Keratinocyte (primary cell): Measurements from ENCODE around the gene RHOU. TPM values are rescaled to one million over a fixed set of nuclear protein-coding genes. Genes with fewer than 3 reads are reported as not detected.

Experiments used
- DNase-seq: peaks from one replicate; pipeline ENCODE4 v3.0.0-alpha.2; 2011; ENCODE audit warnings: low read depth, missing footprints, low spot score
- FAIRE-seq: peaks from 2 replicates; lab custom pipeline; 2011; peaks lifted over from hg19 to GRCh38; lab: Jason Lieb, UNC
- H2AFZ ChIP-seq: 2 replicates; pipeline ENCODE4 v1.6.0; 2012; ENCODE audit warnings: low read length, control low read depth, inconsistent platforms; ENCODE audit not compliant: control insufficient read depth
- H3K27ac ChIP-seq: 2 replicates; pipeline ENCODE4 v1.5.1; 2011; ENCODE audit warnings: low read length; ENCODE audit not compliant: control insufficient read depth, insufficient read depth
- H3K27me3 ChIP-seq: 3 replicates; pipeline ENCODE4 v1.6.0; 2011; ENCODE audit warnings: low read length; ENCODE audit not compliant: control insufficient read depth, insufficient read depth; ENCODE audit errors: extremely low read depth
- H3K36me3 ChIP-seq, 2 experiments: 2 replicates in 1 of 2; 3 replicates in 1 of 2; pipeline ENCODE4 v1.5.1; 2011; ENCODE audit warnings: low read length in 2 of 2, mild to moderate bottlenecking in 1 of 2; ENCODE audit not compliant: control insufficient read depth in 2 of 2, insufficient read depth in 2 of 2; ENCODE audit errors: extremely low read depth in 1 of 2
- H3K4me1 ChIP-seq: 3 replicates; pipeline ENCODE4 v1.5.1; 2011; ENCODE audit warnings: low read length; ENCODE audit not compliant: control insufficient read depth, insufficient read depth; ENCODE audit errors: extremely low read depth
- H3K4me2 ChIP-seq: 3 replicates; pipeline ENCODE4 v1.6.0; 2011; ENCODE audit warnings: low read depth, low read length; ENCODE audit not compliant: control insufficient read depth, insufficient read depth; ENCODE audit errors: extremely low read depth
- H3K4me3 ChIP-seq, 3 experiments: fragments of 200-600 bp in 1 of 3; sonication (generic) in 1 of 3; 2 replicates in 2 of 3; 3 replicates in 1 of 3; pipeline ENCODE4 v1.5.1; 2011 to 2016; ENCODE audit warnings: low read length in 3 of 3, mild to moderate bottlenecking in 3 of 3, control low read depth in 2 of 3, inconsistent platforms in 1 of 3, low read depth in 1 of 3, mixed read lengths in 1 of 3, mixed run types in 1 of 3, moderate library complexity in 1 of 3; ENCODE audit not compliant: control insufficient read depth in 2 of 3, insufficient read depth in 2 of 3; ENCODE audit errors: extremely low read depth in 1 of 3
- H3K79me2 ChIP-seq: 2 replicates; pipeline ENCODE4 v1.6.0; 2012; ENCODE audit warnings: low read length; ENCODE audit not compliant: control insufficient read depth, insufficient read depth
- H3K9ac ChIP-seq: 3 replicates; pipeline ENCODE4 v1.6.0; 2011; ENCODE audit warnings: low read length; ENCODE audit not compliant: control insufficient read depth, insufficient read depth; ENCODE audit errors: extremely low read depth
- H3K9me1 ChIP-seq: 3 replicates; pipeline ENCODE4 v1.6.0; 2011; ENCODE audit warnings: low read length; ENCODE audit not compliant: control insufficient read depth, insufficient read depth; ENCODE audit errors: extremely low read depth
- H3K9me3 ChIP-seq: 2 replicates; pipeline ENCODE4 v1.5.1; 2012; ENCODE audit warnings: low read depth, low read length; ENCODE audit not compliant: control insufficient read depth
- H4K20me1 ChIP-seq: 3 replicates; pipeline ENCODE4 v1.6.0; 2011; ENCODE audit warnings: low read length; ENCODE audit not compliant: control insufficient read depth, insufficient read depth; ENCODE audit errors: extremely low read depth
- EZH2 ChIP-seq: IDR thresholded peaks from one replicate; pipeline ENCODE4 v1.6.1; 2012; ENCODE audit warnings: inconsistent platforms, mild to moderate bottlenecking, low read length, moderate library complexity
- dilution Hi-C: fragments of 300-500 bp; cut with MboI; formaldehyde crosslinking; loops from one replicate; pipeline ENCODE4 v1.7.0; 2020; ENCODE audit warnings: low sequenced_read_pairs; ENCODE audit not compliant: extremely low pct_ligation_motif_present
- polyA plus RNA-seq, 5 experiments: library from polyadenylated mRNA; depleted of rRNA in 3 of 5; stranded (reverse) in 3 of 5; stranded (forward) in 1 of 5; unstranded in 1 of 5; fragments of >200 nt; gene quantifications; 1 replicate in 1 of 5; 2 replicates in 3 of 5; 3 replicates in 1 of 5; pipeline versions ENCODE4 v1.2.1 to v1.2.3, GENCODE V29; 2011 to 2012; ENCODE audit warnings: missing spikeins in 2 of 5, low read depth in 1 of 5, low replicate concordance in 1 of 5
- TF ChIP-seq, protein P1 (sequence below), 3 experiments: IDR thresholded peaks in 1 of 3; conservative IDR thresholded peaks in 1 of 3; optimal IDR thresholded peaks in 1 of 3; 2 replicates in 2 of 3; 3 replicates in 1 of 3; pipeline versions ENCODE3 to v1.5.1; 2011; ENCODE audit warnings: low read length in 3 of 3, mild to moderate bottlenecking in 3 of 3, moderate library complexity in 2 of 3, control low read depth in 1 of 3, inconsistent platforms in 1 of 3; ENCODE audit not compliant: insufficient read depth in 2 of 3; ENCODE audit errors: extremely low read depth in 1 of 3

The RHOU gene
- polyA plus RNA-seq, 1 donor (not counting 4 experiments of a cell fraction or from before 2014, with no cell fraction given), result 0.29 TPM

DNA sequence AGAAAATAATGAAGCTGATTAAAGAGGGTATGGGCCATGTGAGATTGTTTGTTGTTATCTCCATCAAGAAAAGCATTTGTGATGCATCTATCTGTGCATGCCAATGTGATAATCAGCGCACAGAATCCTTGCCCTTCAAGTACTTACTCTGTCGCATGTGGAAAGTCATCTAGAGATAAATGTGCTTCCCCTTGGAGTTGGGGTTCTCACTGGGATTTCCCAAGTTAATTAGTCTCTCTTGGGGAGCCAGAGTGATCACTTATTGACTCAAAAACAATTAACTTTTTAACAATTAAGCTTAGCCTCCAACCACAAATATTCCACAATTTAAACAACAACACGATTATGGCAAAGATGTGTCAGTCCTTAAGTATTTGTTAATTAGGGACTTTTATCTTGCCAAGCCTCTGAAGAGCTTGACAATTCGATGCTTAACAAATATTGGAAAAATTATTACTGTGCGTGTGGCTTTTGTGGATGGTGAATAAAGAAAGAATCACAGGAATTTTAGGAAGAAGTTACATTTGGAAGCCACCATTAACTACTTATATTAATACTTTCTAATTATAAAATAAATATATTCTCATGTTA, 17.5 kb downstream of the RHOU start:
- TF ChIP-seq, protein P1, sequence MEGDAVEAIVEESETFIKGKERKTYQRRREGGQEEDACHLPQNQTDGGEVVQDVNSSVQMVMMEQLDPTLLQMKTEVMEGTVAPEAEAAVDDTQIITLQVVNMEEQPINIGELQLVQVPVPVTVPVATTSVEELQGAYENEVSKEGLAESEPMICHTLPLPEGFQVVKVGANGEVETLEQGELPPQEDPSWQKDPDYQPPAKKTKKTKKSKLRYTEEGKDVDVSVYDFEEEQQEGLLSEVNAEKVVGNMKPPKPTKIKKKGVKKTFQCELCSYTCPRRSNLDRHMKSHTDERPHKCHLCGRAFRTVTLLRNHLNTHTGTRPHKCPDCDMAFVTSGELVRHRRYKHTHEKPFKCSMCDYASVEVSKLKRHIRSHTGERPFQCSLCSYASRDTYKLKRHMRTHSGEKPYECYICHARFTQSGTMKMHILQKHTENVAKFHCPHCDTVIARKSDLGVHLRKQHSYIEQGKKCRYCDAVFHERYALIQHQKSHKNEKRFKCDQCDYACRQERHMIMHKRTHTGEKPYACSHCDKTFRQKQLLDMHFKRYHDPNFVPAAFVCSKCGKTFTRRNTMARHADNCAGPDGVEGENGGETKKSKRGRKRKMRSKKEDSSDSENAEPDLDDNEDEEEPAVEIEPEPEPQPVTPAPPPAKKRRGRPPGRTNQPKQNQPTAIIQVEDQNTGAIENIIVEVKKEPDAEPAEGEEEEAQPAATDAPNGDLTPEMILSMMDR (optimal IDR thresholded peaks at IDR 0.05 in 1 of 3, IDR thresholded peaks at IDR 0.05 in 1 of 3, conservative IDR thresholded peaks at IDR 0.05 in 1 of 3; ENCODE audit: extremely low read depth in 1 of 3, insufficient read depth in 2 of 3, low read length in 3 of 3), result no peak
- TF ChIP-seq EZH2, result no peak
- Histone ChIP-seq H3K27ac (no peak overlapping the region), H3K9me1 (no peaks in the 10 kb centered on the region), H3K4me3 (no peak overlapping the region), H4K20me1 (no peaks in the 10 kb centered on the region), H3K4me2 (no peak overlapping the region), H3K9ac (no peak overlapping the region), H3K27me3 (peaks cover 48% of the 10 kb centered on the region), H2AFZ (no peak overlapping the region), H3K4me1 (no peaks in the 10 kb centered on the region), H3K9me3 (no peaks in the 10 kb centered on the region), H3K79me2 (no peaks in the 10 kb centered on the region), H3K36me3 (no peaks in the 10 kb centered on the region)
- FAIRE-seq, result no peak
- dilution Hi-C loops, result no loop called here
- no peak for DNase-seq

- dilution Hi-C loops, result no loop called here
- H3K9me1 ChIP-seq, result no peaks in the 10 kb centered on the region
- H3K4me3 ChIP-seq, result no peak overlapping the region
- H3K9ac ChIP-seq, result no peak overlapping the region
- no peak overlapping the region for H3K4me2 ChIP-seq
- no peak overlapping the region for H2AFZ ChIP-seq
- no peaks in the 10 kb centered on the region for H3K36me3 ChIP-seq
- TF ChIP-seq, protein P1 (optimal IDR thresholded peaks at IDR 0.05 in 1 of 3, IDR thresholded peaks at IDR 0.05 in 1 of 3, conservative IDR thresholded peaks at IDR 0.05 in 1 of 3; ENCODE audit: extremely low read depth in 1 of 3, insufficient read depth in 2 of 3, low read length in 3 of 3), result no peak
- TF ChIP-seq EZH2, result no peak
- H3K4me1 ChIP-seq, result no peaks in the 10 kb centered on the region
- no peaks in the 10 kb centered on the region for H3K9me3 ChIP-seq
- H3K27ac ChIP-seq, result no peak overlapping the region
- DNase-seq (no peak), FAIRE-seq (no peak)
- no peaks in the 10 kb centered on the region for H4K20me1 ChIP-seq
- peaks cover 50% of the 10 kb centered on the region for H3K27me3 ChIP-seq
- no peaks in the 10 kb centered on the region for H3K79me2 ChIP-seq
These were observed 18.0 kb downstream of the RHOU start for GRCh38 chr1:228753287-228753686.
